ENCODE data around the gene SUGCT. TPM values are rescaled to one million over a fixed set of nuclear protein-coding genes. Genes with fewer than 3 reads are reported as not detected.

SUGCT gene
- total RNA-seq, 1 experiment from 2014 or later = 17.1 TPM

- Histone ChIP-seq H3K27me3 (replicated peaks) (no peaks in the 10 kb centered on the region), H3K36me3 (no peaks in the 10 kb centered on the region), H3K4me3 (no peak overlapping the region), H3K27ac (no peak overlapping the region), H3K4me1 (replicated peaks) (peaks cover 14% of the 10 kb centered on the region), H3K9me3 (replicated peaks) (no peaks in the 10 kb centered on the region)
- peak in 1 of 2 experiments; percentile 28 for DNase-seq (ENCODE audit: low read depth in 1 of 2, low spot score in 2 of 2)
Measured at GRCh38 chr7:40833888-40834234, 699.1 kb downstream of the SUGCT start.

DNA sequence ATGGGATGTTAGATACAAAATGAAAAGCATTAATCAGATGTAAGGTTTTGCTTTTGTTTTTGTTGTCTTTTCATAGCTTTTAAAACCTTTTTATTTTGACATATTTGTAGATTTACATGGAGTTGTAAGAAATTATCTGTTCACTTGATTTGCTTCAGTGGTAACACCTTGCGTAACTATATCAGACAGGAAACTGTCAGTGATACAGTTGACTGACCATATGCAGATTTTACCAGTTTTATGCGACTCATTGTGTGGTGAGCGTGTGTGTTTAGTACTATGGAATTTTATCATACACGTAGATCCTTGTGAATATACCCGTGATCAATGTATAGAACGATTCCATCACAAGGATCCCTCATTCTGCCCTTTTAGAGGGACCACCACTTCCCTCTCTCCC lies 701.4 kb downstream of the SUGCT start:
- Histone ChIP-seq H3K4me1 (replicated peaks) (peaks cover 11% of the 10 kb centered on the region), H3K27me3 (replicated peaks) (no peaks in the 10 kb centered on the region), H3K27ac (no peak overlapping the region), H3K9me3 (replicated peaks) (peaks cover 5% of the 10 kb centered on the region; the same call in 1 of the 2 replicates), H3K4me3 (no peak overlapping the region), H3K36me3 (no peaks in the 10 kb centered on the region)
- no peak for DNase-seq (ENCODE audit: low read depth in 1 of 2, low spot score in 2 of 2)

DNA sequence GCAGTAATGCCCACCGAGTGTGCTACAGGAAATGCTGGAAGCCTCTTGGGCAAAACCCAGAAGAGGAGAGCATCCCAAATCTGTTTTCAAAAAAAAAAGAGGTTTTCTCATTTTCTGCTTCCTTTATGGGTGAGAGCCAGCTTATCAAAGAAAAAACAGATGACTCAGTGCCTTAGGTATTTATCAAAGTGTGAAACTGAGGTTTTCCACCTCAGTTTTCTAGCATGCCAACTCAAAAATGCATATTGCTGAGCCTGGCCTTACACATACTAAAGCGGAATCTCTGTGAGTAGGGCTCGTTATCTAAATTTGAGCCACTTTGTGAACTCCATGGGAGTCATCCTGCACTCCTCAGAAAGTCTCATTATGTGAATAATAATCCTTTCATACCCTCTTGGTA lies 705.1 kb downstream of the SUGCT start:
- no peaks in the 10 kb centered on the region for H3K27me3 ChIP-seq (replicated peaks)
- peaks cover 5% of the 10 kb centered on the region; the same call in 1 of the 2 replicates for H3K9me3 ChIP-seq (replicated peaks)
- no peaks in the 10 kb centered on the region for H3K36me3 ChIP-seq
- H3K27ac ChIP-seq = peak overlapping the region; percentile 54
- no peak overlapping the region for H3K4me3 ChIP-seq
- DNase-seq (ENCODE audit: low read depth in 1 of 2, low spot score in 2 of 2) = peak in 1 of 2 experiments; percentile 50
- peaks cover 11% of the 10 kb centered on the region for H3K4me1 ChIP-seq (replicated peaks)

DNA sequence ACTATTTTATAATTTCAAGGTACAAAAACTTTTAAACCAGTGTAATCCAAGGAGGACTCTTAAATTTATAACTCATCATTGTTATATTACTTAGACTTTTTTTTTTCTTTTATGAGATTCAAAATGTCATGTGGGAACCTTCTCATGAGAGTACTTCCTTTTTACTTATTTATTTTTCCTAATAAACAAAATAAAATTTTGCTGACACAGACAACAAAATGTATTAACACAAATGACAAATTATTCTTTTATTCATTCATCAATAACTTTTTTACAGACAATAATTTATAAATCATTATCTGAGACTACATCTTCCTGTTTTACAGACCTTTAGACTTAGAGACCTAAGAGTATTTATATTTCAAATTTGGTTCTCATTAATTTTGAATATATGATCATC lies 706.2 kb downstream of the SUGCT start:
- DNase-seq (ENCODE audit: low read depth in 1 of 2, low spot score in 2 of 2) = no peak
- Histone ChIP-seq H3K4me1 (replicated peaks) (peaks cover 11% of the 10 kb centered on the region), H3K9me3 (replicated peaks) (peaks cover 5% of the 10 kb centered on the region; the same call in 1 of the 2 replicates), H3K27me3 (replicated peaks) (no peaks in the 10 kb centered on the region), H3K36me3 (no peaks in the 10 kb centered on the region), H3K4me3 (no peak overlapping the region), H3K27ac (no peak overlapping the region)

GRCh38 chr7:40842641-40843040 lies 707.8 kb downstream of the SUGCT start:
- no peaks in the 10 kb centered on the region for H3K27me3 ChIP-seq (replicated peaks)
- no peak overlapping the region for H3K4me3 ChIP-seq
- DNase-seq (ENCODE audit: low read depth in 1 of 2, low spot score in 2 of 2) = no peak
- H3K9me3 ChIP-seq (replicated peaks) = peaks cover 5% of the 10 kb centered on the region; the same call in 1 of the 2 replicates
- no peak overlapping the region for H3K27ac ChIP-seq
- H3K4me1 ChIP-seq (replicated peaks) = peaks cover 11% of the 10 kb centered on the region
- H3K36me3 ChIP-seq = no peaks in the 10 kb centered on the region

- no peaks in the 10 kb centered on the region for H3K36me3 ChIP-seq
- H3K4me3 ChIP-seq = no peak overlapping the region
- H3K4me1 ChIP-seq (replicated peaks) = peaks cover 11% of the 10 kb centered on the region
- no peak for DNase-seq (ENCODE audit: low read depth in 1 of 2, low spot score in 2 of 2)
- H3K9me3 ChIP-seq (replicated peaks) = peaks cover 5% of the 10 kb centered on the region; the same call in 1 of the 2 replicates
- no peak overlapping the region for H3K27ac ChIP-seq
- H3K27me3 ChIP-seq (replicated peaks) = no peaks in the 10 kb centered on the region
Measured at GRCh38 chr7:40843338-40843985, 708.7 kb downstream of the SUGCT start.

DNA sequence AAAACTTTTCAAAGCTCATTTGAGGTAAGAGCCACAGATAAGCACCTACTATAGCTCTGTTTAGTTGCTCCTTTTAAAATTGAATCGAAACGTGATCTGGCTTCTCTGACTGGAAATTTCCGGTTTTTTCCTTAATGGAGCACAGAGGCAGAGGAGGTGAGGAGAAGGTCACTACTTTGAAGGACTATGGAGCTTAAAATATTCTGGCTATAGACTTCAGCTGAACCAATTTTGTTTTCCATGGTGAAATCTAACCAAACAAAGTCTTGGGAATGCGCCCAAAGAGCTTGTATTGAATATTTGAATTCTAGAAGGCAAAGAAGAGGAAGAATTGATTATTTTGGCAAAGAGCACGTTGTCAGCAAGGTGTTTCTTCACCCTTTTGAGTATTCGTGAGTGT lies 711.1 kb downstream of the SUGCT start:
- Histone ChIP-seq H3K4me1 (replicated peaks) (peaks cover 5% of the 10 kb centered on the region; the same call in 1 of the 2 replicates), H3K4me3 (no peak overlapping the region), H3K27ac (no peak overlapping the region), H3K27me3 (replicated peaks) (no peaks in the 10 kb centered on the region), H3K9me3 (replicated peaks) (no peaks in the 10 kb centered on the region), H3K36me3 (no peaks in the 10 kb centered on the region)
- no peak for DNase-seq (ENCODE audit: low read depth in 1 of 2, low spot score in 2 of 2)

GRCh38 chr7:40847921-40848320 lies 713.1 kb downstream of the SUGCT start:
- H3K27me3 ChIP-seq (replicated peaks) = no peaks in the 10 kb centered on the region
- no peak overlapping the region for H3K4me3 ChIP-seq
- H3K9me3 ChIP-seq (replicated peaks) = no peaks in the 10 kb centered on the region
- no peak overlapping the region for H3K27ac ChIP-seq
- H3K36me3 ChIP-seq = no peaks in the 10 kb centered on the region
- no peak for DNase-seq (ENCODE audit: low read depth in 1 of 2, low spot score in 2 of 2)
- peaks cover 5% of the 10 kb centered on the region; the same call in 1 of the 2 replicates for H3K4me1 ChIP-seq (replicated peaks)

GRCh38 chr7:40848541-40849221 lies 713.9 kb downstream of the SUGCT start:
- Histone ChIP-seq H3K4me1 (replicated peaks) (peaks cover 3% of the 10 kb centered on the region; the same call in 1 of the 2 replicates), H3K27ac (no peak overlapping the region), H3K4me3 (no peak overlapping the region), H3K9me3 (replicated peaks) (no peaks in the 10 kb centered on the region), H3K36me3 (no peaks in the 10 kb centered on the region), H3K27me3 (replicated peaks) (no peaks in the 10 kb centered on the region)
- DNase-seq (ENCODE audit: low read depth in 1 of 2, low spot score in 2 of 2) = no peak

- H3K4me1 ChIP-seq (replicated peaks) = no peaks in the 10 kb centered on the region
- H3K36me3 ChIP-seq = no peaks in the 10 kb centered on the region
- no peaks in the 10 kb centered on the region for H3K9me3 ChIP-seq (replicated peaks)
- no peak for DNase-seq (ENCODE audit: low read depth in 1 of 2, low spot score in 2 of 2)
- no peak overlapping the region for H3K27ac ChIP-seq
- H3K27me3 ChIP-seq (replicated peaks) = no peaks in the 10 kb centered on the region
- no peak overlapping the region for H3K4me3 ChIP-seq
Measured at GRCh38 chr7:40850017-40850416, 715.2 kb downstream of the SUGCT start.

DNA sequence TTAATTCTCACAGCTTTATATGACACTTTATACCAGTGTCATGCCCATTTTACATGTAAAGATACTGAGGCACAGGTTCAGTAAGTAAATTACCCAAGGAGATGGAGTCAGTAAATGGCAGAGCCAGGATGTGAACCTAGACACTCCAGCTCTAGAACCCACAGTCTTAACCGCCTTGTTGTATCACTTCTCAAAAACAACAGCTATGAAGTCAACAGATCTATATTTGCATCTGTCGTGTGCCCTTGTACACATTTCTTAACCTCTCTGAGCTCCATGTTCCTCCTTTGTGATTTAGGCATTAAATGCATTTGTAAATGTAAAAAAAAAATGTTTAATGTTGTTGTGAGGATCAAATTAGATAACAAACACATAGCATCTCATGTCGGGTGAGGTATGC lies 716.2 kb downstream of the SUGCT start:
- no peaks in the 10 kb centered on the region for H3K36me3 ChIP-seq

GRCh38 chr7:40859076-40859475 lies 724.3 kb downstream of the SUGCT start:
- no peak for DNase-seq (ENCODE audit: low read depth in 1 of 2, low spot score in 2 of 2)

More for the DNA sequence above, 716.2 kb downstream of the SUGCT start:
- no peaks in the 10 kb centered on the region for H3K27me3 ChIP-seq (replicated peaks)
- H3K4me3 ChIP-seq = no peak overlapping the region
- DNase-seq (ENCODE audit: low read depth in 1 of 2, low spot score in 2 of 2) = no peak
- H3K27ac ChIP-seq = no peak overlapping the region
- no peaks in the 10 kb centered on the region for H3K4me1 ChIP-seq (replicated peaks)
- H3K9me3 ChIP-seq (replicated peaks) = no peaks in the 10 kb centered on the region

DNA sequence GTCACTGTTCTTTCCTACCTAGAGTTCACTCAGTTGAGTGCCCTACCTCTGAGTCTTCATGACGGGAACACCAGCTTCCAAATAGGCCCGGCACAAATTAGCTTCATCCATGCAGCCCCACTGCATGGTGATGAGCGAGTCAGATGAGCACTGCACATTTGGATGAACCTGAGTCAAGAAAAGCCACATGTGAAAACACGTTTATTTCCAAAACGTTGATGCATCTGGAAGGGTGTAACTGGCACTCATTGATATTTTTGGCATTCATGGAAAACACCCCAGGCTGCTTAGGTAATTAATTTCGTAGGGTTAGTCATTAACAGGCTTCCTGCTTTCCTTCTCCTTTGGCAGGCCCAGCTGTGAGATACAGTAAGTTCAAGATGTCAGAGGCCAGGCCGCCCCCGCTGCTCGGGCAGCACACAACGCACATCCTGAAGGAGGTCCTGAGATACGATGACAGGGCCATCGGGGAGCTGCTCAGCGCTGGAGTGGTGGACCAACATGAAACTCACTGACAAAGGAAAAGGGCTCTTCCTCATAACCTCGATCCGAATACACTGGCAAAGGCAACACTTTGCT lies 725.2 kb downstream of the SUGCT start:
- no peak for DNase-seq (ENCODE audit: low read depth in 1 of 2, low spot score in 2 of 2)

More at GRCh38 chr7:40859076-40859475, 724.3 kb downstream of the SUGCT start:
- no peaks in the 10 kb centered on the region for H3K27me3 ChIP-seq (replicated peaks)
- H3K4me3 ChIP-seq = no peak overlapping the region
- no peaks in the 10 kb centered on the region for H3K4me1 ChIP-seq (replicated peaks)
- no peaks in the 10 kb centered on the region for H3K9me3 ChIP-seq (replicated peaks)
- no peak overlapping the region for H3K27ac ChIP-seq
- no peaks in the 10 kb centered on the region; the same call in 1 of the 2 replicates for H3K36me3 ChIP-seq

More for the DNA sequence above, 725.2 kb downstream of the SUGCT start:
- Histone ChIP-seq H3K4me3 (no peak overlapping the region), H3K27ac (no peak overlapping the region), H3K27me3 (replicated peaks) (no peaks in the 10 kb centered on the region), H3K4me1 (replicated peaks) (no peaks in the 10 kb centered on the region), H3K36me3 (no peaks in the 10 kb centered on the region; the same call in 1 of the 2 replicates), H3K9me3 (replicated peaks) (no peaks in the 10 kb centered on the region)
